NCI-H774 (cell line): ENCODE results near the gene ABHD16A.

Source experiments
- DNase-seq: peaks from one replicate; lab custom pipeline; 2025; lab: John Stamatoyannopoulos, UW

Gene ABHD16A

DNA sequence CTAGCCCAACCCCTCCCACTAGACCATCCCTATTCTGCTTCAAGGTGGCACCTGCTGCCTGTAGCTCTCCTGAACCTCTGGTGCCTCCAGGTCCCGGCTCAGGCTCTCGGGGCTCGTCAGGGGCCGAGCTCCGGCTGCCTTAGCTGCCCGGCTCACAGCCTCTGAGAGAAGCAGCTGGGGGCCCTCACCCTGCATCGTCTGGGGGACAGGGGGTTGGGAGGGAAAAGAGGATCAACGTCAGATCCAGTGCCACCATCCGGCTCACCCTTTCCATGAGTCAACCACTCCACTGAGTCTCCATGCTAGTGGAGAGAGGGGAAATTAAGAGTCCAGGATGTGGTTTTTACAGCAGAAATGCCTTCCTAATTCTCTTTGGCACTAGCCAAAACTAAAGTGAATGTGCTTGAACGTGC, 63.7 kb downstream of the ABHD16A start:
- DNase-seq = no peak

DNA sequence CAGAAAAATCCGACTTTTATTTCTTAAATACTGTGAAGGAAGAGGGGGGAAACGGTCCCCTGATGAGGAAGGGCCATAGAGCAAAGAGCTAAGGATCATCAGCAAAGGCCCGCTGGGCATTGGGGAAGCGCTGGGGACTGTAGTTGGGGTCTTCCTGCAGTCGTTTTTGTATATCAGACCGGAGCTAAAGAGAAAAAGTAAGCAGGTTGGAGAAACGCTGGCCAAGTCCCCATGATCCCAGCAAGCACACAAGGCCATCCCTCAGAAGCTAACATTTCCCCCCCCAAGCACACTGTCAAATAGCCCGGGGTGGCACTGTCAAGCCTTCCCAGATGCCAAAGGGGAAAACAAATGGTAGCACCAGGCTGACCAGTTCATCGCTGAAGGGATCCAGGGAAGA, 64.1 kb downstream of the ABHD16A start:
- DNase-seq = no peak
